ENCODE results near the gene ZFHX3.

Gene ZFHX3

DNA sequence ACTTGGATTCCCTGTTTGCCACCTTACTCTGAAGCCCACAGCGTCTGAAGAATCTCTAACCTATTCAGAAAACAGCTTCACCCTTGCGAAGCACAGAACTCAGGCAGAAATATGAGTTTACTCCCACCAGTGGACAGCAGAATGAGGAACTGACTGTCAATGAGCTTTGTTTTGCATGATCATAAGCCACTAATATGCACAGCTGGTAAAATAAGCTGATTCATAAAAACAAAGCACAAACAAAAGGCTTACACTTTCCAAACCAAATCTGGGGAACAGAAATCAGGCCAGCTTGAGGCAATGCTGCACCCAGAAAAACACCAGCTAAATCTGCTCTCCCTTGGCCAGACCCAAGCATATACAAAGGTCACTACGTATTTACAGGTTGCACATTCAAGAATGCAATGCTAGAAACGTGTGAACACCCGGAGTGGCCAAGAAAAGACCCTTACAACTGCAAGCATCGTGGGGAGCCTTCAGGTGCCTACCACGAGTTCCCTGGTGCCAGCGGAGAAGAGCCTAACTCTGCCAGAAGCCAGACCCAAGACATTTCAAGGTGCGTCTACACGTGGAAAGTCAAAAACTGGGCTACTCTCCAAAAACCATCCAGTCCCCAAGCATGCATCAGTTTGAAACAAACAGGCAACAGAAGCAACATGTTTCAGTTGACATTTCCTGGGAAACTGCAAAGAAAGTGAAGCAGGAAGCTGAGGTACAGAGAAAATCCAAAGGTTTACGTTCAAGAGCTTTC lies 207.1 kb downstream of the ZFHX3 start:
- no peak for DNase-seq

GRCh38 chr16:72838951-72839350 lies 209.0 kb downstream of the ZFHX3 start:
- DNase-seq, result no peak

GRCh38 chr16:72838586-72838910 lies 209.4 kb downstream of the ZFHX3 start:
- no peak for DNase-seq

GRCh38 chr16:72837846-72838585 lies 209.9 kb downstream of the ZFHX3 start:
- DNase-seq, result no peak

- no peak for DNase-seq
Measured at GRCh38 chr16:72836985-72837384, 210.9 kb downstream of the ZFHX3 start.

DNA sequence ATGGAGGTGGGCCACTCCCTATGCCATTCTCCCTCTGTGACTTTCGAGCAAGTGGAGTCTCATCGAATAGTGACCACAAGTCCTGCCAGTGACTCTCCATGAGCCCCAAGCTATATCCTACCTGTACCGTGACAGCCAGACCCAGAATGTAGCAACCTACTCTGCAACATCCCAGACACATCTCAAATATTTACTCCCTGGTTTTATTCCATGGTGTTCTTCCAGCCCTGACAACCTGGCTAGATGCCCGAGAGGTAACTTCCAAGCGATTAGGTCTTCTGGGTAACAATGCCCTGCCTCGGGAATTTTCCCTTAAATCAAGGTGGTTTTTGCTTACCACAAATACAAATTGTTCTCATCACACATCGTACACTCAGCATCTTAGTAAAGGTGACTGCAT lies 211.7 kb downstream of the ZFHX3 start:
- DNase-seq, result no peak

DNA sequence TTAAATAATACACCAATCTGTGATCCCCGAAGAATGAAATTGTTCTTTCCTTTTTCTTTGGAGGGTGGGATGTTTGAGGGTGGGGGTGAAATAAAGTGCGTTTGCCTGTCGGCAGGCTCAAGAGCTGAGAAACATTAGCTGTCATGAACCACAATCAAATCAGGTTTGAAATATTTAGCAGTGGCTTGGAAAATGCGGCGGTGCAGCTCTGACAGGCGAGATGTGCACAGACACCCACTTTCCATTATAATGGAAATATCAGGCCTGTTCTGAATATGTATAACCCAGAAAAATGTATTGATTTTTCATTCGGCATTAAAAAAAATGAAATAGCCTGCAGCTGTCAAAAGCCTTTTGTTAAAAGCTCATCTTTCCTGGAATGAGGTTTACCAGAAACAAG lies 212.8 kb downstream of the ZFHX3 start:
- DNase-seq, result no peak

GRCh38 chr16:72834499-72834898 lies 213.4 kb downstream of the ZFHX3 start:
- no peak for DNase-seq

- DNase-seq, result no peak
Measured at GRCh38 chr16:72833969-72834368, 214.0 kb downstream of the ZFHX3 start.

GRCh38 chr16:72833482-72833881 lies 214.4 kb downstream of the ZFHX3 start:
- no peak for DNase-seq

- DNase-seq, result peak; percentile 89
Measured at GRCh38 chr16:72832621-72833248, 215.2 kb downstream of the ZFHX3 start.

GRCh38 chr16:72829846-72830775 lies 217.8 kb downstream of the ZFHX3 start:
- DNase-seq, result no peak

GRCh38 chr16:72827866-72828265 lies 220.1 kb downstream of the ZFHX3 start:
- DNase-seq, result no peak

DNA sequence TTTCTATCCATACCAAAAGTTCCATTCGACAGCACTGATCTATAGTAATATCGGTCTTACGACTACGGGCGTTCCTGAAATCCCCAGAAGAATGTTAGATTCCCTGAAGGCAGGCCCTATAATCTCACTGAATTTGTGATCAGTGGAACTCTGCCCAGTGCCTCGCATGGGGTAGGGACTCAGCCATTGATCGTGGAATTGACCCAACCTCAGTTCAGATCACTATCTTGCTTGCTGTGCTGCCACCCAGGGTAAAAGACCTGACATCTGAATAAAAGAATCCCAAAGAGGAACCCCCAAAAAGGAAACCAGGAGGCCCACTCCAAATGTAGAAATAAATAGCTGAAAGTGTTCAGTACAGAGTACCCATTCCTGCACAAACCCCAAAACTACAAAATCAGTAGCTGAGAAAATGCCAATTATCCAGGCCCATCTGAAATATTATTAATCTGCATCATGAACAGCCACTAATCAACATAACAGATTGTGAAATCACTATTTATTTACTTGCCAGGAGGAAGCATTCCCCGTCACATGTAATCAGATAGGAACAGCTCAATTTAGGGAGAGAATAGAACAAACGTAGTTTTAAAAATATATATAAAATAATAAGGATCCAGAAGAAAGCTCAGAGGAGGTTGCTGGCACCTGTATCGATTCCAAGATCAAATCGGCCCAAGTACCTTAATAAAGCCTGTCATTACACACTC lies 221.9 kb downstream of the ZFHX3 start:
- DNase-seq, result no peak

- no peak for DNase-seq
Measured at GRCh38 chr16:72824761-72825160, 223.2 kb downstream of the ZFHX3 start.

GRCh38 chr16:72824027-72824426 lies 223.9 kb downstream of the ZFHX3 start:
- DNase-seq, result no peak

DNA sequence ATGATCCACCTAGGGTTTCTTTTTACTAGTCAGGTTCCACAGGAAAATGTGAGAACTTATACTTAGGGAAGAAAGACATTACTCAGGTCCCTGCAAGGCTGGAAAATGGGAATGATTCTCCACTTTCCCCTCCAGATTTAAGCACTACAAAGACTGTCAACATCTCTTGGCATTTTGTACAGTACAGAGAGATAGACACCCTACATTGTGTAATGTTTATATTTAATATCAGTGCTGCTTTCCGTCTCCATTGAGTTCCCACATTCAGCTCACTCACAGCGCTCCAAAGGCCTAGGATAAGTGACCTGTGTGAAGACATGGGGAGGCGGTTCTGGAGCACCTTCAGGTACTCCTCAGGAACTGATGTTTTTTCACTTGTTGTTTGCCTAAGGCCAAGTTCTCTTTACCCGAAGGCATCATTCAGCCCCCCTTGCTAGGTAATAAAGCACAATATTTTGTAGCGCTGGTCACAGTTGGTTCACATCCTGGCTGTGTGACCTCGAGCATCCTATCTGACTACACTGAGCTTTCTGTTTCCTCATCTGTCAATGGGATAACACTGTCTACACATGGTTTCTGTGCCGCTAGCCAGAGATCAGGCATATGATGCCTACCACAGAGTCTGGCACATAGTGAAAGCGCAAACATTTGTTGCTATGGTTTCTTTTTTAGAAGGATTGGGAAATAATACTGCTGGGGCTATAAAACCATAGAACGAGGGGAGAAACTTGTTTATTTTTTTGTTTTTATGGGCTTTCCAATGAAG lies 226.6 kb downstream of the ZFHX3 start:
- no peak for DNase-seq

- DNase-seq, result no peak
Measured at GRCh38 chr16:72819345-72819744, 228.6 kb downstream of the ZFHX3 start.

GRCh38 chr16:72818236-72818845 lies 229.6 kb downstream of the ZFHX3 start:
- DNase-seq, result no peak

DNA sequence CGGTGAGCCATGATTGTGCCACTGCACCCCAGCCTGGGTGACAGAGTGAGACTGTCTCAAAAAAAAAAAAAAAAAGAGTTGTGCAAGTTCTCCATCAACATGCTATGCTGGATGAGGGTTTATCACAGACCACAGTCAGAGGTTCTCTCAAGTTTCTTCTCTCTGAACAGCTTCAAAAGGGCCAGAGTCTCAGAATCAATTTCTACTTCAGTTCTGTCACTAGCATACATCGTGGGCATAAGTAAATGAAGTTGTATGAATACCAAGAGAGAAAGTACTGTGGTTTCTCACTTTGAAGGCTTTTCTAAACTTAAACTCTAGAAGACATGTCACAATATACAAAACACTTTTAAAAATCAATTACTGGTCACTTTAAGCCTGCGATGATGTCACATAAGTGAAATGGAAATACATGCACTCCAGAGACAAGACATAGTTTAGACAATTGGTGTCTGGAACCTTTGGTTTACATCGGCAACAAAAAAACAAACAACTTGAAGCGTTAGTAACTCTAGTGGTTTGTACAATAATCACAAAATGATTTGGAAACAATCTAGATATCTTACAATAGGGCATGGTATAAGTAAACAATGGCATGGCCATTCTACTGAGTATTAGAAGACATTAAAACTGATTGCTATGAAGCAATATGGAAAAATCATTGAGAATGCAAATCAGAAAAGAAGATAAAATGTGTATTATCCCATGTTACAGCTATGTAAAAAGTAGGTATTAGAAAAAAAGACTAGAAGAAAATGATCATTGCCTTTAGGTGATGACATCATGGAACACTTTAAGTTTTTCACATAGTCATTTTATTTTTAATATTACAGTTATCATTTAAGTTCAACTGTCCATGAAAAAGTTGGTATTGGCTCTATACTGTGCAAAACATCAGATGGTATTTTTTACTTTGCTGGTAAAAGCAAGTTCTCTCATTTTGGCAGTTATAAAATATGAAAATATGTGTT lies 232.3 kb downstream of the ZFHX3 start:
- no peak for DNase-seq
